GM21576 (cell line): ENCODE results near the gene RNFT2.
"Not testable (repeated sequence)": the region's sequence is repeated elsewhere in the genome, so short reads cannot be mapped to it uniquely, and the experiment has no call there.

Experiments used
- ATAC-seq: cut with Tn5 transposase; IDR thresholded peaks from one replicate; pipeline ENCODE4 v1.9.1; 2021; ENCODE audit warnings: mild to moderate bottlenecking, moderate library complexity; ENCODE audit not compliant: unreplicated experiment

Gene RNFT2

GRCh38 chr12:116736962-116737773 lies 947 bp upstream of the RNFT2 start:
- ATAC-seq = no peak

- no peak for ATAC-seq
Measured at GRCh38 chr12:116739381-116739887, 1.3 kb downstream of the RNFT2 start.

- not testable (repeated sequence) for ATAC-seq
Measured at GRCh38 chr12:116742787-116743186, 4.7 kb downstream of the RNFT2 start.

GRCh38 chr12:116744766-116745165 lies 6.7 kb downstream of the RNFT2 start:
- no peak for ATAC-seq

GRCh38 chr12:116745554-116745953 lies 7.4 kb downstream of the RNFT2 start:
- no peak for ATAC-seq

- no peak for ATAC-seq
Measured at GRCh38 chr12:116749884-116750283, 11.8 kb downstream of the RNFT2 start.

- ATAC-seq = no peak
Measured at GRCh38 chr12:116750298-116750697, 12.2 kb downstream of the RNFT2 start.

- ATAC-seq = not testable (repeated sequence)
Measured at GRCh38 chr12:116754097-116754496, 16.0 kb downstream of the RNFT2 start.

GRCh38 chr12:116754783-116755182 lies 16.7 kb downstream of the RNFT2 start:
- not testable (repeated sequence) for ATAC-seq

GRCh38 chr12:116759783-116760621 lies 21.9 kb downstream of the RNFT2 start:
- ATAC-seq = no peak

- no peak for ATAC-seq
Measured at GRCh38 chr12:116760622-116761020, 22.5 kb downstream of the RNFT2 start.

- ATAC-seq = no peak
Measured at GRCh38 chr12:116761499-116761898, 23.4 kb downstream of the RNFT2 start.

GRCh38 chr12:116765271-116765670 lies 27.2 kb downstream of the RNFT2 start:
- ATAC-seq = no peak

GRCh38 chr12:116766285-116766684 lies 28.2 kb downstream of the RNFT2 start:
- no peak for ATAC-seq

- no peak for ATAC-seq
Measured at GRCh38 chr12:116766746-116767145, 28.6 kb downstream of the RNFT2 start.

- no peak for ATAC-seq
Measured at GRCh38 chr12:116771651-116772050, 33.5 kb downstream of the RNFT2 start.

- no peak for ATAC-seq
Measured at GRCh38 chr12:116773276-116773731, 35.2 kb downstream of the RNFT2 start.

GRCh38 chr12:116774020-116774419 lies 35.9 kb downstream of the RNFT2 start:
- ATAC-seq = no peak

GRCh38 chr12:116777245-116777644 lies 39.1 kb downstream of the RNFT2 start:
- no peak for ATAC-seq

- no peak for ATAC-seq
Measured at GRCh38 chr12:116779597-116779996, 41.5 kb downstream of the RNFT2 start.

GRCh38 chr12:116780942-116781341 lies 42.8 kb downstream of the RNFT2 start:
- no peak for ATAC-seq
